Smooth muscle cell of the pulmonary artery (primary cell): Measurements from ENCODE around the gene C1orf74. TPM values are rescaled to one million over a fixed set of nuclear protein-coding genes. Genes with fewer than 3 reads are reported as not detected.

Experiments used
- total RNA-seq: library from RNA; depleted of rRNA; stranded (reverse); fragments of >200 nt; gene quantifications from 2 replicates; pipeline ENCODE4 v1.2.3, GENCODE V29; 2014

C1orf74 gene
- total RNA-seq: 2.4 and 2.6 TPM in 2 replicates

DNA sequence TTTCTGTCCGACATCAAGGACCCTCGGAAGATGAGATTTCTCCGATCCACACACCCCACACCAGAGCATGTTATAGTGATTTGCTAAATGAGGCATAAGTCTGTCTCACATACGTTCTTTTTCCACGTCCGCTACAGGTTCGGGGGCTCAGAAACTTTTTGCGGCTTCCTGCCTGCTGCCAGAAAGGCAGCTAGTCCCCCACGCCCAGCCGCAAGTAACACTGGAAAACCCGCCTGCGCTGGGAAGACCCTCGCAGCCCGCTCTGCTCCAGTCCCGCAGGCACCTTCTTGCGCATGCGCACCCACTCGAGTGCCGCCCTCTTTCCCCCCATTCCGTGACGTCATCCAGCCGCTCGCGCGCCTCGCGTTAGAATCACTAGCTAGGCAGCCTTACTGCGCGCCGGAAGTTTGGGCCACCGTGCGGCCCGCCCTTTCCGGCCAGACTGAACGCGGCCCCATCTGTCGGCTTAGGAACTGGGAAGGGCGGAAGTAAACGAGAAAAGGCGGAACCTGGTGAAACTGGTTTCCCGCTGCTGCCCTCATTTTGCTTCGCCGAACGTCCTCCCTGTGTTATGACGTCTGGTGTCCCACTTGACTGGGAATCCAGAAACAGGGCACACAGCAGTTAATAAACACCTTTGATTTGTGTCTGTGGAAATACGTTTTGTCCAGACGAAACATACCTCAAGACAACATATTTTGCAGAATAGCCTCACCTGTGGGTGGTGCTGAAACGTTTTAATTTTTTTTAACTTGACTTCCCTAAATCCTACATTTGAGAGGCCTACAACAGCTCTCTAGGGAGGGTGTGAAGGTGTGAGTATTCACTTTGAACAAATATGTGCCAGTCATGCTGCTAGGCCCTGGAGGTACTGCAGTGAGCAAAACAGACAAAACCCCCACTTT is at the start of gene C1orf74:
Gene C1orf74 (minus strand): TSS at position 295 of the 905 bp plus-strand sequence. CDS start 925 bp downstream, outside the sequence.

DNA sequence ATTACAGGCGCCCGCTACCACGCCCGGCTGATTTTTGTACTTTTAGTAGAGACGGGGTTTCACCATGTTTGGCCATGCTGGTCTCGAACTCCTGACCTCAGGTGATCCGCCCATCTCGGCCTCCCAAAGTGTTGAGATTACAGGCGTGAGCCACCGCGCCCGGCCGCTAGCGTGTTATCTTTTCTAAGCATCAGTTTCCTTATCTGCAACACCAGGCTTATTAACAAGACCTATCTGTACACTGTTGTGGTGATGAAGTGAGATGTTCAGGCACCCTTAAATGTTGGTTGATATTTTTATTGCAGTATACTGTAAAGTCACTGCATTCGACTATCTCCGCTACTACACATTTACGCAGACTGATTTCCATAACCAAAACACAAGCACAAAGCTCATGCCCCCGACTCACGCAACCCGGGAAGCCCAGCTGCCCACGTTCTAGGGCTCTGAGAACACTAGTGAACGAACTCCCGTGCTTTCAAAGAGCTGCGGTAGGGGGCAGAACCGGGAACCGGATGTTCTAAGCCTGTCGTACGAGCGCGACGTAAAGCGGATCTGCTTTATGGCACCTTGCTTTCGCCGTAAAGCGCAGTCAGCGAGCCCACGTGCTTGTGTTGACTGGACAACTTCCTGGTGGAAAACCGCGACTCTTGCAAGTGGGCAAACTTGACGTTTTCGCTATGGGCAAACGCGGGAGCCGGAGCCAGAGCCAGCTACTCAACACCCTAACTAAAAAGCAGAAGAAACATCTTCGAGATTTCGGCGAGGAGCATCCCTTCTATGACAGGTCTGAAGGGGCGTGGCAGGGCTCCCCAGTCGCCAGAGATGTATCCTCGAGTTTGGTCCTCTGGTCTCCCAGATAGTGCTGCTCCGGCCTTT is 43.3 kb upstream of the C1orf74 start, which contains the start of gene UTP25:
Gene UTP25 (plus strand): TSS at position 589 of the 879 bp plus-strand sequence. CDS start 92 bp downstream, at position 681.

DNA sequence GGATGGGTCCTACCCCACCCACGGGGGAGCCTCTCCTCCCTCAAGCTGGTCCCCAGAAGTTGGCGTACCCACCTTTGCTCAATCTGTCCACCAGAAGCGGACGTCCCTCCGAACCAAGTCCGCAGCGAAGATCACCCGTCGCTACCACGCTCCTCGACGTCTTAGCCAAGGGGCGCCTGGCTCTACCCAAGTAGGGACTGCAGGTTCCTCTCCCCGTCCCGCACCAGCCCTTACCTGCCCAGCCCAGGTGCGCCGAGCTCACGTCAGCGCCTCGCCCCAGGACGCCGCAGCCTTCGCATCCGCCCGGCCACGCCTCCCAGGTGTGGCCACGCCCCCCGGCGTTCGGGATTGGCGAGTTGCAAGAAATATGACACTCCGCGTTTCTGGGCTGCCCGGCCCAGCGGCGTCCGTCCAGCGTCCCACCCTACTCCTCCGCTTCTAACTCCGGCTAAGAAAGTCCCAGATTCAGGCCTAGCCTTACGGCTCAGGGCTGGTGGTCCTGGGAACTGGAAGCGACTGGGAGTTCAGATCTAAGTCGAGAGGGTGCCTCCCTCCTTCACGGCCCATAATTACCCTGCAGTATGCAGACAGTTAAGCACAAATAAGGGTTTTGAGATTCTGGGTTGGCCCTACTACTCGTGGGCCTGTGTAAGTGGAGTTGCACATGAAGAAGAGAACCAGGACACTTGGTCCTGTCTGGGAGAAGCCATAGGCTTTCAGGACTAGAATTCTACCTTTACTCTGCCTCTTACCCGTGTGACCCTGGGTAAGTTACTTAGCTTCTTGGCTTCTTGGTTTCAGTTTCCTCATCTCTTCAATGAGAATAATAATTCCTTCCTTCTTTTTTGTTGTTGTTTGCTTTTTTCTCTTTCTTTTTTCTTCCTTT is 21.8 kb upstream of the C1orf74 start, which contains the start of gene IRF6:
Gene IRF6 (minus strand): TSS at position 268 of the 886 bp plus-strand sequence. CDS start 4,729 bp downstream, outside the sequence.

DNA sequence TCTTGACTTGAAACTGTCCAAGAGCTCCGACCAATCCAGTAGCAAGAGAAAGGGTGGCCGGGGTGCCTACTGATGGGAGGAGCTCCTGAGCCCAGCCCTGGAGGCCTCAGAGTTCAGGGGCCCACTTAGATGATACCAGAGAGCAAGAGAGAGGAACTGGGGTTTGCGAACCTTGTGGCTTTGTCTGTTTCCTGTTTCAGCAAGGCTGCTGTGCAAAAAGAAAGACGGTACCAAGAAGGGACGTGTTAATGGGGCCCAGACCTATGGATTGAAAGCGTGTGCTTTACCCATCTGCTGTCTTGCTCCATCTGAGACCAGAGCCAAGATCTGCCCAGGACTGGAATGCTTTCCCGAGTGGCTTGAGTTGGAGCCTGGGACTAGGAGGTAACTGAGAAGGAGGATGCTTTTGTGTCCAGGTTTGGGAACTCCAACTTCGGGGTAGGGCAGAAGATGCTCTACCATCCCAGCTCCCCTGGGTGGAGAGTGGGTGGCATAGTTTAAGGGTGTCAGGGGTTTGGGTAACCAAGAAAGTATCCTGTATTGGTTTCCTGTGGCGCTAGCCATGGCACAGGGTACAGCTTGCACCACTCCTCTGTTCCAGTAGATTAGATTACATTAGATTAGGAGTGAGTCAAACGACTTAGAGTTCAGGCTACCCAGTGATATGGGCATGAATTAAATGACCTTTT is 28.3 kb downstream of the C1orf74 start, which contains the start of gene TRAF3IP3:
Gene TRAF3IP3 (plus strand): TSS at position 128 of the 689 bp plus-strand sequence. CDS start 3,987 bp downstream, outside the sequence.

Other genes starting within 250 kb of the C1orf74 start
- gene CAMK1G, start 200.8 kb downstream of the C1orf74 start, total RNA-seq: 0.23 and 2.3 TPM in 2 replicates
- 40.1 and 52.3 TPM in 2 replicates for gene LAMB3, start 132.1 kb downstream of the C1orf74 start, total RNA-seq
- gene G0S2, start 109.1 kb downstream of the C1orf74 start, total RNA-seq: 7.8 and 22.4 TPM in 2 replicates
- gene HSD11B1, start 79.7 kb downstream of the C1orf74 start, total RNA-seq: 3.3 and 9.6 TPM in 2 replicates
- gene TRAF3IP3, start 28.5 kb downstream of the C1orf74 start, total RNA-seq: not detected in 2 replicates
- gene IRF6, start 21.6 kb upstream of the C1orf74 start, total RNA-seq: 2.7 and 4.1 TPM in 2 replicates
- gene UTP25, start 43.4 kb upstream of the C1orf74 start, total RNA-seq: 11.1 and 13.1 TPM in 2 replicates
- gene SYT14, start 153.7 kb upstream of the C1orf74 start, total RNA-seq: 0.13 and 9.1 TPM in 2 replicates